ENCODE data around the gene RAB30. TPM values are rescaled to one million over a fixed set of nuclear protein-coding genes. Genes with fewer than 3 reads are reported as not detected.
"Not testable (repeated sequence)": the region's sequence is repeated elsewhere in the genome, so short reads cannot be mapped to it uniquely, and the experiment has no call there.

RAB30 gene
- polyA plus RNA-seq, 2 donors: 0.90 to 1.8 TPM

- Histone ChIP-seq H3K27ac (ENCODE audit: low read depth in 2 of 2, low read length in 1 of 2) (no peak overlapping the region), H3K4me3 (ENCODE audit: low read depth in 1 of 2, low read length in 2 of 2) (no peak overlapping the region), H3K27me3 (ENCODE audit: control insufficient read depth in 1 of 2, insufficient read depth in 2 of 2, low read length in 2 of 2) (no peaks in the 10 kb centered on the region), H3K9me3 (ENCODE audit: control insufficient read depth in 2 of 2, insufficient read depth in 1 of 2, low read depth in 1 of 2, low read length in 1 of 2) (peaks cover 0 to 3% of the 10 kb centered on the region in 2 donors), H3K4me1 (ENCODE audit: control insufficient read depth in 2 of 2, insufficient read depth in 2 of 2, low read length in 1 of 2) (no peaks in the 10 kb centered on the region), H3K36me3 (ENCODE audit: control insufficient read depth in 2 of 2, insufficient read depth in 2 of 2, low read length in 1 of 2) (no peaks in the 10 kb centered on the region)
- 86 to 90% methylated on average over 4 of the region's 4 CpGs for WGBS, 2 donors
Measured at GRCh38 chr11:82969811-82970210, 101.9 kb downstream of the RAB30 start.

GRCh38 chr11:82967381-82967780, 104.3 kb downstream of the RAB30 start:
- Histone ChIP-seq H3K9me3 (ENCODE audit: control insufficient read depth in 2 of 2, insufficient read depth in 1 of 2, low read depth in 1 of 2, low read length in 1 of 2) (peaks cover 0 to 3% of the 10 kb centered on the region in 2 donors), H3K4me3 (ENCODE audit: low read depth in 1 of 2, low read length in 2 of 2) (no peak overlapping the region), H3K27me3 (ENCODE audit: control insufficient read depth in 1 of 2, insufficient read depth in 2 of 2, low read length in 2 of 2) (no peaks in the 10 kb centered on the region), H3K36me3 (ENCODE audit: control insufficient read depth in 2 of 2, insufficient read depth in 2 of 2, low read length in 1 of 2) (no peaks in the 10 kb centered on the region), H3K27ac (ENCODE audit: low read depth in 2 of 2, low read length in 1 of 2) (no peak overlapping the region), H3K4me1 (ENCODE audit: control insufficient read depth in 2 of 2, insufficient read depth in 2 of 2, low read length in 1 of 2) (no peaks in the 10 kb centered on the region)
- 70 to 91% methylated on average over 4 of the region's 4 CpGs for WGBS, 2 donors

- H3K36me3 ChIP-seq (ENCODE audit: control insufficient read depth in 2 of 2, insufficient read depth in 2 of 2, low read length in 1 of 2); H3K4me1 ChIP-seq (ENCODE audit: control insufficient read depth in 2 of 2, insufficient read depth in 2 of 2, low read length in 1 of 2); H3K27me3 ChIP-seq (ENCODE audit: control insufficient read depth in 1 of 2, insufficient read depth in 2 of 2, low read length in 2 of 2); H3K9me3 ChIP-seq (ENCODE audit: control insufficient read depth in 2 of 2, insufficient read depth in 1 of 2, low read depth in 1 of 2, low read length in 1 of 2); H3K4me3 ChIP-seq (ENCODE audit: low read depth in 1 of 2, low read length in 2 of 2); H3K27ac ChIP-seq (ENCODE audit: low read depth in 2 of 2, low read length in 1 of 2): not testable (repeated sequence)
Measured at GRCh38 chr11:82962021-82962420, 109.7 kb downstream of the RAB30 start.

- Histone ChIP-seq H3K9me3 (ENCODE audit: control insufficient read depth in 2 of 2, insufficient read depth in 1 of 2, low read depth in 1 of 2, low read length in 1 of 2) (no peaks in the 10 kb centered on the region), H3K4me1 (ENCODE audit: control insufficient read depth in 2 of 2, insufficient read depth in 2 of 2, low read length in 1 of 2) (no peaks in the 10 kb centered on the region), H3K27me3 (ENCODE audit: control insufficient read depth in 1 of 2, insufficient read depth in 2 of 2, low read length in 2 of 2) (no peaks in the 10 kb centered on the region), H3K36me3 (ENCODE audit: control insufficient read depth in 2 of 2, insufficient read depth in 2 of 2, low read length in 1 of 2) (no peaks in the 10 kb centered on the region), H3K4me3 (ENCODE audit: low read depth in 1 of 2, low read length in 2 of 2) (no peak overlapping the region), H3K27ac (ENCODE audit: low read depth in 2 of 2, low read length in 1 of 2) (no peak overlapping the region)
- WGBS, 2 donors: 80 to 82% methylated on average over 2 of the region's 2 CpGs
Measured at GRCh38 chr11:82960779-82961143, 110.9 kb downstream of the RAB30 start.

DNA sequence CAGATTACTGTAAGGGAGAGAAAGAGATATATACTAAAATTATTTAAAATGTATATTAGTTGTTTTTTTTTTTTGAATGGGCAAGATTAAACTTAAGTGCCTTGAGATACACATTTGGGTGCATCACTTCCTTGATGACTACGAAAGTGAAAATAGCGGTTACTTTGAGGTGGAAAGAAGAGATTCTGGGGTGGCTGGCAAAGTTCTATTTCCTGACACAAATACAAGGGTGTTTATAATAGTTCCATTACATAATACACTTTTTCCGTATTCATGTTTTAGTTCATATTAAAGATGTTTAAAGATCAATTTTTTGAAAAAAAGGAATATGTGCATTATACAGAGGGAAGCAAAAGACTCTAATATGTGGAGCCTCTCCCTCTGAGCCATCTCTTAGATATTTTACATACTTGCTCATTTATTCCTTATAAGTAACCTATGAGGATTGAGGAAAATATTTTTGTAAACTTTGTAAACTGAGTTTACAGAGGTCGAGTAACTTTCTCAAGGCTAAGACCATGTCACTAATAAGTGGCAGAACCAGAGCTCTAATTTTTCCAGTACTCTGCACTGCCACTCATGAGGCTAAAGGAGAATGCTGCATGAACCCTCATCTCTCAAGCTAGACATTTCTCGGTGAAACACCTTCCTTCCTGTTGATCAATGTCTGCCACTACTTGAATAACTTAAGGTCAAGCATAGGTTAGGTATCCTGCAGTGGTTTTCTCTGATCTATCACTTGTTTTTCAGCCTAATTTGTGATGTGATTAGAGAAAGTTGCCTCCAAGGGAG, 111.5 kb downstream of the RAB30 start:
- Histone ChIP-seq H3K27me3 (ENCODE audit: control insufficient read depth in 1 of 2, insufficient read depth in 2 of 2, low read length in 2 of 2) (no peaks in the 10 kb centered on the region), H3K4me3 (ENCODE audit: low read depth in 1 of 2, low read length in 2 of 2) (no peak overlapping the region), H3K36me3 (ENCODE audit: control insufficient read depth in 2 of 2, insufficient read depth in 2 of 2, low read length in 1 of 2) (no peaks in the 10 kb centered on the region), H3K27ac (ENCODE audit: low read depth in 2 of 2, low read length in 1 of 2) (no peak overlapping the region), H3K9me3 (ENCODE audit: control insufficient read depth in 2 of 2, insufficient read depth in 1 of 2, low read depth in 1 of 2, low read length in 1 of 2) (no peaks in the 10 kb centered on the region), H3K4me1 (ENCODE audit: control insufficient read depth in 2 of 2, insufficient read depth in 2 of 2, low read length in 1 of 2) (no peaks in the 10 kb centered on the region)
- WGBS, 2 donors: 67 to 68% methylated on average over 5 of the region's 5 CpGs

DNA sequence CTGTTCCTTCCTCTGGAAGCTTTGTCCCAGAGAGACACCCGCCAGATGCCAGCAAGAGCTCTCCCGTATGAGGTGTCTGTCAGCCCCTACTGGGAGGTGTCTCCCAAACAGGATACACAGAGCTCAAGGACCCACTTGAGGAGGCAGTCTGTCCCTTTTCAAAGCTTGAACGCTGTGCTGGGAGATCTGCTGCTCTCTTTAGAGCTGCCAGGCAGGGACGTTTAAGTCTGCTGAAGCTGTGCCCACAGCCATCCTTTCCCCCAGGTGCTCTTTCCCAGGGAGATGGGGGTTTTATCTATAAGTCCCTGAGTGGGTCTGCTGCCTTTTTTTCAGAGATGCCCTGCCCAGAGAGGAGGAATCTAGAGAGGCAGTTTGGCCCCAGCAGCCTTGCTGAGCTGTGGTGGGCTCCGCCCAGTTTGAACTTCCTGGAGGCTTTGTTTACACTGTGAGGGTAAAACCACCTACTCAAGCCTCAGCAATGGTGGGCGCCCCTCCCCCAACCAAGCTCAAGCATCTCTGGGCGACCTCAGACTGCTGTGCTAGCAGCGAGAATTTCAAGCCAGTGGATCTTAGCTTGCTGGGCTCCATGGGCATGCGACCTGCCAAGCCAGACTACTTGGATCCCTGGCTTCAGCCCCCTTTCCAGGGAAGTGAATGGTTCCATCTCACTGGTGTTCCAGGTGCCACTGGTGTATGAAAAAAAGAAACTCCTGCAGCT, 115.8 kb downstream of the RAB30 start:
- not testable (repeated sequence) for H3K27ac ChIP-seq (ENCODE audit: low read depth in 2 of 2, low read length in 1 of 2); H3K27me3 ChIP-seq (ENCODE audit: control insufficient read depth in 1 of 2, insufficient read depth in 2 of 2, low read length in 2 of 2); H3K36me3 ChIP-seq (ENCODE audit: control insufficient read depth in 2 of 2, insufficient read depth in 2 of 2, low read length in 1 of 2); H3K9me3 ChIP-seq (ENCODE audit: control insufficient read depth in 2 of 2, insufficient read depth in 1 of 2, low read depth in 1 of 2, low read length in 1 of 2); H3K4me3 ChIP-seq (ENCODE audit: low read depth in 1 of 2, low read length in 2 of 2); H3K4me1 ChIP-seq (ENCODE audit: control insufficient read depth in 2 of 2, insufficient read depth in 2 of 2, low read length in 1 of 2)
- 59 to 71% methylated on average over 9 of the region's 9 CpGs for WGBS, 2 donors

GRCh38 chr11:82950502-82950901, 121.2 kb downstream of the RAB30 start:
- H3K27me3 ChIP-seq (ENCODE audit: control insufficient read depth in 1 of 2, insufficient read depth in 2 of 2, low read length in 2 of 2); H3K9me3 ChIP-seq (ENCODE audit: control insufficient read depth in 2 of 2, insufficient read depth in 1 of 2, low read depth in 1 of 2, low read length in 1 of 2); H3K27ac ChIP-seq (ENCODE audit: low read depth in 2 of 2, low read length in 1 of 2); H3K4me3 ChIP-seq (ENCODE audit: low read depth in 1 of 2, low read length in 2 of 2); H3K4me1 ChIP-seq (ENCODE audit: control insufficient read depth in 2 of 2, insufficient read depth in 2 of 2, low read length in 1 of 2); H3K36me3 ChIP-seq (ENCODE audit: control insufficient read depth in 2 of 2, insufficient read depth in 2 of 2, low read length in 1 of 2): not testable (repeated sequence)
- 96 to 98% methylated on average over 2 of the region's 2 CpGs for WGBS, 2 donors

GRCh38 chr11:82949352-82949751, 122.3 kb downstream of the RAB30 start:
- no peaks in the 10 kb centered on the region for H3K9me3 ChIP-seq (ENCODE audit: control insufficient read depth in 2 of 2, insufficient read depth in 1 of 2, low read depth in 1 of 2, low read length in 1 of 2)
- H3K4me3 ChIP-seq (ENCODE audit: low read depth in 1 of 2, low read length in 2 of 2): no peak overlapping the region
- H3K36me3 ChIP-seq (ENCODE audit: control insufficient read depth in 2 of 2, insufficient read depth in 2 of 2, low read length in 1 of 2): no peaks in the 10 kb centered on the region
- H3K4me1 ChIP-seq (ENCODE audit: control insufficient read depth in 2 of 2, insufficient read depth in 2 of 2, low read length in 1 of 2): peaks cover 0 to 2% of the 10 kb centered on the region in 2 donors
- H3K27ac ChIP-seq (ENCODE audit: low read depth in 2 of 2, low read length in 1 of 2): no peak overlapping the region
- no peaks in the 10 kb centered on the region for H3K27me3 ChIP-seq (ENCODE audit: control insufficient read depth in 1 of 2, insufficient read depth in 2 of 2, low read length in 2 of 2)

GRCh38 chr11:82945682-82946081, 126.0 kb downstream of the RAB30 start:
- Histone ChIP-seq H3K4me3 (ENCODE audit: low read depth in 1 of 2, low read length in 2 of 2) (no peak overlapping the region), H3K36me3 (ENCODE audit: control insufficient read depth in 2 of 2, insufficient read depth in 2 of 2, low read length in 1 of 2) (no peaks in the 10 kb centered on the region), H3K4me1 (ENCODE audit: control insufficient read depth in 2 of 2, insufficient read depth in 2 of 2, low read length in 1 of 2) (peaks cover 0 to 2% of the 10 kb centered on the region in 2 donors), H3K9me3 (ENCODE audit: control insufficient read depth in 2 of 2, insufficient read depth in 1 of 2, low read depth in 1 of 2, low read length in 1 of 2) (peaks cover 0 to 3% of the 10 kb centered on the region in 2 donors), H3K27me3 (ENCODE audit: control insufficient read depth in 1 of 2, insufficient read depth in 2 of 2, low read length in 2 of 2) (no peaks in the 10 kb centered on the region), H3K27ac (ENCODE audit: low read depth in 2 of 2, low read length in 1 of 2) (no peak overlapping the region)

DNA sequence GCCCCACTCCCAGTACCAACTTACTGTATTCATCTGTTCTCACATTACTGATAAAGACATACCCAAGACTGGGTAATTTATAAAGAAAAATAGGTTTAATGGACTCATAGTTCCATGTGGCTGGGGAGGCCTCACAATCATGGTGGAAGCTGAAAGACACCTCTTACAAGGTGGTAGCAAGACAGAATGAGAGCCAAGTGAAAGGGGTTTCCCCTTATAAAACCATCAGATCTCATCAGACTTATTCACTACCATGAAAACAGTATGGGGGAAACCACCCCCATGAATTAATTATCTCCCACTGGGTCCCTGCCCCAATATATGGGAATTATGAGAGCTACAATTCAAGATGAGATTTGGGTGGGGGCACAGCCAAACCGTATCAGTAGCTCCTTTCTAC, 126.7 kb downstream of the RAB30 start:
- not testable (repeated sequence) for H3K9me3 ChIP-seq (ENCODE audit: control insufficient read depth in 2 of 2, insufficient read depth in 1 of 2, low read depth in 1 of 2, low read length in 1 of 2); H3K4me1 ChIP-seq (ENCODE audit: control insufficient read depth in 2 of 2, insufficient read depth in 2 of 2, low read length in 1 of 2); H3K27me3 ChIP-seq (ENCODE audit: control insufficient read depth in 1 of 2, insufficient read depth in 2 of 2, low read length in 2 of 2); H3K27ac ChIP-seq (ENCODE audit: low read depth in 2 of 2, low read length in 1 of 2); H3K36me3 ChIP-seq (ENCODE audit: control insufficient read depth in 2 of 2, insufficient read depth in 2 of 2, low read length in 1 of 2); H3K4me3 ChIP-seq (ENCODE audit: low read depth in 1 of 2, low read length in 2 of 2)
- WGBS, 2 donors: 94 to 95% methylated on average over 1 of the region's 1 CpG

Measured in esophagus (tissue), 2 donors.